Activated CD4-positive, alpha-beta memory T cell treated with anti-CD3 and anti-CD28 coated beads, Interleukin-2, amount 10 ng/mL, durations not matched to agents 7 days and 5 days (primary cell): ENCODE data around the gene NEK1. TPM values are rescaled to one million over a fixed set of nuclear protein-coding genes. Genes with fewer than 3 reads are reported as not detected.

Experiments
- CTCF ChIA-PET: fragments of 350-600 bp; sonication (Branson Sonifier 250); formaldehyde crosslinking; loops from one replicate; lab custom pipeline; 2021; ENCODE audit warnings: antibody characterized with exemption, inconsistent platforms; lab: Charles Lee
- POLR2A ChIA-PET: fragments of 350-600 bp; sonication (Branson Sonifier 250); formaldehyde crosslinking; loops from one replicate; lab custom pipeline; 2021; ENCODE audit warnings: antibody characterized with exemption; lab: Charles Lee
- DNase-seq: peaks from one replicate; pipeline ENCODE4 v3.0.0-alpha.2; 2020
- H3K27ac Mint-ChIP-seq: one replicate; pipeline ENCODE4 v1.8.0; 2021; ENCODE audit warnings: mild to moderate bottlenecking, mixed read lengths
- H3K27me3 Mint-ChIP-seq: one replicate; pipeline ENCODE4 v1.8.0; 2021; ENCODE audit warnings: mixed read lengths
- H3K36me3 Mint-ChIP-seq: one replicate; pipeline ENCODE4 v1.8.0; 2021; ENCODE audit warnings: low read depth, mixed read lengths
- H3K4me1 Mint-ChIP-seq: one replicate; pipeline ENCODE4 v1.8.0; 2021; ENCODE audit warnings: mixed read lengths
- H3K4me3 Mint-ChIP-seq: one replicate; pipeline ENCODE4 v1.8.0; 2021; ENCODE audit warnings: mild to moderate bottlenecking, mixed read lengths
- H3K9me3 Mint-ChIP-seq: one replicate; pipeline ENCODE4 v1.8.0; 2021; ENCODE audit warnings: mixed read lengths
- total RNA-seq, 2 experiments: library from RNA; stranded (reverse); gene quantifications; one replicate each; pipeline ENCODE4 v1.2.3, GENCODE V29; 2021

The NEK1 gene
- total RNA-seq, 2 experiments from 2014 or later: 14.6 to 14.8 TPM

DNA sequence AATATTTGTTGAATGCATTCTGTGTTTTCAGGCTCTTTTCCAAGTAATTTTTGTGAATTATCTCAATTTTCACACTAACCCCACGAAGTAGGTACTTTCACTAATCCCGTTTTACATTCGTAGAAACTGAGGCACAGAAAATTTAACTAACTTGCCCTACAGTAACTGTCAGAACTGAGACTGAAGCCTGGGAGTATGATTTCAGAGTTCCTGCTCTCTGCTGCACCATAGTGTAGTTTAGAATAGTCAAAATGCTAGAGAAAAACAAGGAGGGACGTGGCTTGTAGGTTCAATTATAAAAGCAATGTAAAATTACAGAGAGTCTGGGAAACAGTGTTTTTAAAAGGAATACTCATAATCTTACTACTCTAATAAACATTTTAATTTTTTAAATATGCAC lies 10.2 kb upstream of the NEK1 start:
- ChIA-PET CTCF (interaction anchor here (0.6 to 2.2 kb wide), 3 partner anchors 10 to 54 kb away, joined by 4 to 11 read pairs (median 5); partner anchors contain the start of gene NEK1), POLR2A (interaction anchor here (3.4 to 3.8 kb wide), 2 partner anchors 11 to 38 kb away, joined by 39 to 40 read pairs; partner anchors contain the start of gene NEK1)
- peak overlapping the region; percentile 93 for H3K4me3 Mint-ChIP-seq
- no peaks in the 10 kb centered on the region for H3K27me3 Mint-ChIP-seq
- no peaks in the 10 kb centered on the region for H3K9me3 Mint-ChIP-seq
- DNase-seq: no peak
- H3K36me3 Mint-ChIP-seq: peaks cover 10% of the 10 kb centered on the region
- H3K27ac Mint-ChIP-seq: peak overlapping the region; percentile 84
- peaks cover 45% of the 10 kb centered on the region for H3K4me1 Mint-ChIP-seq

DNA sequence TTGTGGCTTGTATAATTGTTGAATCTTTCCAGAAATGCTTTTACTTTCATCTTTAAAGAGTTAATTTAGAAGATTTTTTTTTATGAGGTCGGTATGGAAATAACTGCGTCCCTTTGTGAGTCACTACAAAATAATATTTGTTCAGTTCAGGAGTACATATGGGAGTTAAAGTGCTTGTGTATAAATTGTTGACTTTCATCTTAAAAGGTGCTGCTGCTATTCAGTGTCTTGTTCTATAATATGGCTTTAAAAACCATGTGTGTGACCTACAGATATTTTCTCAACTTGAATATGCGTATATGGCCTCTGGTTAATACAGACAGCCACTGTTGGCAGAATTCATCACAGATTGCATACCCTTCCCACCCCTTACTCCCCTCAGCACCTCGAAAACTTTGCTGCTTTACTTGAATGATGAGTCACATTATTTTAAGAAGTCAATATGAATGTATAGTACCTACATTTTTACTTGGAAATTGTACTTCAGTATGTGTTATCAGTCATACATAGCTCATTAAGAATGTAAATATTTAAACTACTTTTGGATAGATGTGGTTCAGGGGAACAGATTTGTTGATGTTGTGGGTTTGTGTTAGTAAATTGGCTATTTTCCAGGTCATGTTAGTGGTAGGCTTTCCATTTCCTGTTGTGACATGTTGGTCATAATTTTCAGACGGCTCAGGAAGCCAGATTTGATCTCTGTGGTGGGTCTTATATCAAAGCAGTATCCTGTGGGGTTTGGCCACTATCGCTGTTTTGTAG lies 9.5 kb upstream of the NEK1 start:
- H3K4me3 Mint-ChIP-seq: peak overlapping the region; percentile 93
- DNase-seq: peak; percentile 29
- no peaks in the 10 kb centered on the region for H3K9me3 Mint-ChIP-seq
- peak overlapping the region; percentile 84 for H3K27ac Mint-ChIP-seq
- peaks cover 10% of the 10 kb centered on the region for H3K36me3 Mint-ChIP-seq
- peaks cover 49% of the 10 kb centered on the region for H3K4me1 Mint-ChIP-seq
- no peaks in the 10 kb centered on the region for H3K27me3 Mint-ChIP-seq
- ChIA-PET POLR2A (interaction anchor here (3.4 to 3.8 kb wide), 2 partner anchors 10 to 38 kb away, joined by 39 to 40 read pairs; partner anchors contain the start of gene NEK1), CTCF (interaction anchor here (1.0 to 2.2 kb wide), 2 partner anchors 9 to 37 kb away, joined by 4 to 11 read pairs; partner anchors contain the start of gene NEK1)

DNA sequence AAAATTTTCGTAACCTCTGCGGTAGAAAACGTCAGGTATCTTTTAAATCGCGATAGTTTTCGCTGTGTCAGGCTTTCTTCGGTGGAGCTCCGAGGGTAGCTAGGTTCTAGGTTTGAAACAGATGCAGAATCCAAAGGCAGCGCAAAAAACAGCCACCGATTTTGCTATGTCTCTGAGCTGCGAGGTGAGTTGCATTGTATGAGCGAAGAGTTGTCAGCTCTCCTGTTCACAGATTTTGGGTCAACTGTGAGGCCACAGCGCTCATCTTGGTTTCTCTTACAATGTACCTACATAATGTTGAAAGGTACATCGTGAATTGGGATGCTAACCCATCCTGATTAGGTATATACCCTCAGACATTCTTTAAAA lies 8.5 kb upstream of the NEK1 start:
- Mint-ChIP-seq H3K27ac (peak overlapping the region; percentile 99), H3K36me3 (peaks cover 10% of the 10 kb centered on the region), H3K4me1 (peaks cover 49% of the 10 kb centered on the region), H3K4me3 (peak overlapping the region; percentile 93), H3K9me3 (no peaks in the 10 kb centered on the region), H3K27me3 (no peaks in the 10 kb centered on the region)
- ChIA-PET CTCF (interaction anchor here (1.0 to 2.8 kb wide), 5 partner anchors 8 to 41 kb away, joined by 3 to 11 read pairs (median 4); partner anchors contain the start of gene NEK1), POLR2A (interaction anchor here (0.7 to 3.8 kb wide), 10 partner anchors 9 to 136 kb away, joined by 3 to 40 read pairs (median 4); partner anchors contain the start of genes HPF1 and NEK1)
- DNase-seq: peak; percentile 38

DNA sequence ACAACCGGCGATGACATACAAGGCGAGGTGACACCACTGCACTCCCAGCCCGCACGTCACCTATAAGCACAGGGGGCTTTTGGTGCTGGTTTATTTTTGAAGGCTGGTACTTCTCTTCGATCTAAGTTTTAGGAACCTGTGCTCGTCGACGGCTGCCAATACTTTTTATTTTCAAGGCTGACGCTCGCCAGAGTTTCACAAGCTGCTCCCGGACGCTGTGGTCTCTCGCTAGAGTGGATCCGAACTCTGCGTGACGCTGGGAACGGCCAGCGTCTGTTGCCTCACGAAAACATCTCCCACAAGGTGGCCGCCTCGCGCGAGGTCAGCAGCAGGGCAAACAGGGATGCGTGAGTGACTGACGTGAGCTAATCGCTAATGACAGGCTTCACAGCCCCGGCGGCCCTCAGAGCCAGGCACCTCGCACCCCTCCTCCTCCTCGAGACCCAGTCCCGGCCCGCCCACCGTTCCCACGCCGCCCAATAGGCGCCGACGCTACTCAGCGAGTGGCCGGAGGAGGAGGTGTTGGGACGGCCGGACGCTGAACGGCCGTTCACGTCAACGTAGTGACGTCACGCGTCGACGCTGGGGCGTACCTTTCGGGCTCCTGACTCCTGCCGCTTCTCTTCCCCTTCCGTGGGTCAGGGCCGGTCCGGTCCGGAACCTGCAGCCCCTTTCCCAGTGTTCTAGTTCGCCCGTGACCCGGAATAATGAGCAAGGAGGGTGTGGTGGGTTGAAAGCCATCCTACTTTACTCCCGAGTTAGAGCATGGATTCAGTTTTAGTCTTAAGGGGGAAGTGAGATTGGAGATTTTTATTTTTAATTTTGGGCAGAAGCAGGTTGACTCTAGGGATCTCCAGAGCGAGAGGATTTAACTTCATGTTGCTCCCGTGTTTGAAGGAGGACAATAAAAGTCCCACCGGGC lies 7.8 kb upstream of the NEK1 start, which contains the start of gene CLCN3:
Gene CLCN3 (plus strand): TSS at position 621 of the 922 bp plus-strand sequence. CDS start 15,351 bp downstream, outside the sequence.
- DNase-seq: peak; percentile 91
- H3K4me3 Mint-ChIP-seq: peak within 1 kb of the TSS; percentile 93
- POLR2A ChIA-PET: interaction anchor here (0.7 to 3.8 kb wide), 11 partner anchors 8 to 610 kb away, joined by 3 to 40 read pairs (median 4); partner anchors contain the start of genes CBR4, HPF1 and NEK1
- H3K27me3 Mint-ChIP-seq: no peaks in the 10 kb centered on the region
- CTCF ChIA-PET: interaction anchor here (0.6 to 2.8 kb wide), 12 partner anchors 7 to 126 kb away, joined by 3 to 11 read pairs (median 4); partner anchors contain the start of gene NEK1
- peaks cover 55% of the 10 kb centered on the region for H3K4me1 Mint-ChIP-seq
- H3K9me3 Mint-ChIP-seq: no peaks in the 10 kb centered on the region
- H3K27ac Mint-ChIP-seq: peak within 1 kb of the TSS; percentile 99
- peaks cover 6% of the 10 kb centered on the region for H3K36me3 Mint-ChIP-seq

DNA sequence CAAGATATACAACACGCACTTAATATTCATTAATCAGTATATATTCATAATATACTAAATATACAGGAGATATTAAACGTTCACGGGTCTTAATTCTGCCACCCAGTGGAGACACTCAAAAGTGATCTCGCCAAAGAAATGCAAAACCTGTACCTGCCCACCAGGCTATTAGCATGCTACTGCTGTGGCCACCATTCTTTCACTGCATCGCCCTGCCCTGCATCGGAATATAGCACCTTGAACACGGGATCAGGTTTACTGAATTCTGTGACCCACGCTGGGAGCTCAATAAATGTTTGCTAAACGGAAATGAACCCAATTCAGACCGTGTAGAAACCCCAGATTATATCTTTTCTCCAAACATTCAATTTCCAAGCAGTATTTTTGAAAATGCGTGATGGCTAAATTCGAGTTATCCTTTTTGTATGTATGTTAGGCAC lies 7.2 kb upstream of the NEK1 start:
- CTCF ChIA-PET: interaction anchor here (0.6 to 2.8 kb wide), 11 partner anchors 9 to 136 kb away, joined by 3 to 11 read pairs (median 4); no protein-coding TSS in a partner anchor
- peak overlapping the region; percentile 99 for H3K27ac Mint-ChIP-seq
- peak; percentile 55 for DNase-seq
- H3K36me3 Mint-ChIP-seq: peaks cover 3% of the 10 kb centered on the region
- POLR2A ChIA-PET: interaction anchor here (0.8 to 3.8 kb wide), 7 partner anchors 8 to 609 kb away, joined by 3 to 40 read pairs (median 8); partner anchors contain the start of genes CBR4, HPF1 and NEK1
- H3K4me1 Mint-ChIP-seq: peaks cover 55% of the 10 kb centered on the region
- no peaks in the 10 kb centered on the region for H3K27me3 Mint-ChIP-seq
- peak overlapping the region; percentile 93 for H3K4me3 Mint-ChIP-seq
- no peaks in the 10 kb centered on the region for H3K9me3 Mint-ChIP-seq

DNA sequence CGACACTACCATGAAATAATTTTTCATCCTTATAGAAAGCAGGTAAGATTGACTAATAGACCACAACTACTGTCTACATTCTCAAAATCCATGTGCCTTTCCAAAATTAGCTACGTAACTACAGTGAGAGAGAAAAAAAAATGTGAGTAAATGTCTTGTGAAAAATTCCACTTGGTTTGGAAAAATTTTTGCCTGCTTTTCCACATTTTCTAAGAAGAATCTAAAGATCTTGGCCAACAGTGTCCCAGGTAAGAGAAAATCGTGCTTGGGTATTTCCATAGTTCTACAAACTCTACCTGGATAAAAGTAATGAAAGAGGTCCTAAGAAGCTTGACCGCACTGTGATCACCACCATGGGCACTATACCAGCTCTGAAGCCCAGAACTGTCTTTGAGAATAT lies 6.6 kb upstream of the NEK1 start:
- ChIA-PET CTCF (interaction anchor here (0.7 to 2.8 kb wide), 9 partner anchors 10 to 409 kb away, joined by 3 to 11 read pairs (median 4); no protein-coding TSS in a partner anchor), POLR2A (interaction anchor here (2.1 to 3.8 kb wide), 4 partner anchors 7 to 138 kb away, joined by 8 to 40 read pairs (median 25); partner anchors contain the start of genes HPF1 and NEK1)
- Mint-ChIP-seq H3K9me3 (no peaks in the 10 kb centered on the region), H3K27ac (peak overlapping the region; percentile 99), H3K4me3 (peak overlapping the region; percentile 93), H3K36me3 (peaks cover 3% of the 10 kb centered on the region), H3K27me3 (no peaks in the 10 kb centered on the region), H3K4me1 (peaks cover 55% of the 10 kb centered on the region)
- no peak for DNase-seq

DNA sequence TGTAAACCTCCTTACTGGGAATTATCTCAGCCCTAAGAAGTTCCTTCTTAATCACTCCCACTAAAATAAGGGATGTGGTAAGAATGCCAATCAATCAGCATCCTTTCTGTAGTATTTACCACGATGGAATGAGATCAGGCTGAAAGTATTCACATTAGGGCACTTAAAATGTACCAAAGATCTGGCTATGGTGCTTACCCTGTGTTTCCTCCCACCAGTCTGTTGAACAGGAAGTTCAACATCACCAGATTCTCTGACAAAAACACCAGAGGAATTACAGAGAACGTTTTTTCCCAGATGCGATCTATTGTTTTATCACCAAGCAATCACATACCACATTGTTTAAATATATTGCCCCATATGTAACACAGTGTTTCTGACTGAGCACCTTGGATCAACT lies 5.9 kb upstream of the NEK1 start:
- Mint-ChIP-seq H3K27ac (peak overlapping the region; percentile 99), H3K4me3 (no peak overlapping the region), H3K27me3 (no peaks in the 10 kb centered on the region), H3K36me3 (no peaks in the 10 kb centered on the region), H3K9me3 (no peaks in the 10 kb centered on the region), H3K4me1 (peaks cover 55% of the 10 kb centered on the region)
- no peak for DNase-seq
- ChIA-PET POLR2A (no interaction called here), CTCF (interaction anchor here (0.9 to 2.8 kb wide), 4 partner anchors 10 to 138 kb away, joined by 3 to 11 read pairs (median 4); no protein-coding TSS in a partner anchor)

DNA sequence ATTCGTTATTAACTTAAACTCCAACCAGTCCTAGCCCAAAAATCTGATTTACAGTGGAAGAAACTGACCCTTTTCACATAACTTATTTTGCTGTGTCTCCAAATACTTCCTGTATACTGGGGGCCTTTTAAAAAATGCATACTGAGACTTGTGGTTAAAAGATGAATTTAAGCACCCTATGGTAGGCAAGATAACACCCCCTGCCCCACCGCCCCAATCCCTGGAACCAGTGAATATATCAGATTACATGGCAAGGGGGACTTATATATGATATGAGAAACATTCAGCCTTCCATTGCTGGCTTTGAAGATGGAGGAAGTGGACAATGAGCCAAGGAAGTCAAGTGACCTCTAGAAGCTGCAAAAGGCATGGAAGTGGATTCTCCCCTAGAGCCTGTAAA lies 4.9 kb upstream of the NEK1 start:
- no peaks in the 10 kb centered on the region for H3K27me3 Mint-ChIP-seq
- no peak for DNase-seq
- H3K27ac Mint-ChIP-seq: no peak overlapping the region
- no peaks in the 10 kb centered on the region for H3K36me3 Mint-ChIP-seq
- peaks cover 49% of the 10 kb centered on the region for H3K4me1 Mint-ChIP-seq
- ChIA-PET POLR2A (no interaction called here), CTCF (interaction anchor here (0.6 to 0.7 kb wide), 2 partner anchors 112 to 192 kb away, joined by 3 to 4 read pairs; no protein-coding TSS in a partner anchor)
- H3K4me3 Mint-ChIP-seq: no peak overlapping the region
- no peaks in the 10 kb centered on the region for H3K9me3 Mint-ChIP-seq

DNA sequence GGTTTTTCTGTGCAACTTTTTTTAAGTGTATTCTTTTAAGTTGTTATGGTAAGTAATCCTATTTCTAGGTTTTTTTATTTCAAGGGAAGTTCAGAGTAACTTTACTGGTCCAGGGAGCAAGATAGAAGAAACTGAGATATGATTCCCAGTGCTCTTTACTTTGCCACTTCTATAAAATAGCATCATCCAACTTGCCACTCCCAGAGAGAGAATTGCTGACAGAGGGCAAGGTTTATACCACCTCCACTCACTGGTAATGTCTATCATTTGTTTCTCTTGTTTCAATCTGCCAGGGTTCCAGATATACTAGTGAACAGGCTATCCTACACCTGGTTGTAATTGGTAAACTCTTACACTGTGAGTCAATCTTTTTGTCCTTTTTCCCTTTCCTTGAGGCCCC lies 4.5 kb upstream of the NEK1 start:
- peaks cover 46% of the 10 kb centered on the region for H3K4me1 Mint-ChIP-seq
- no peaks in the 10 kb centered on the region for H3K9me3 Mint-ChIP-seq
- H3K27me3 Mint-ChIP-seq: no peaks in the 10 kb centered on the region
- H3K4me3 Mint-ChIP-seq: no peak overlapping the region
- ChIA-PET CTCF (interaction anchor here (0.6 to 0.7 kb wide), 2 partner anchors 112 to 192 kb away, joined by 3 to 4 read pairs; no protein-coding TSS in a partner anchor), POLR2A (interaction anchor here (1.7 kb wide), 1 partner anchor 11 kb away, joined by 4 read pairs; no protein-coding TSS in a partner anchor)
- no peak overlapping the region for H3K27ac Mint-ChIP-seq
- DNase-seq: no peak
- H3K36me3 Mint-ChIP-seq: no peaks in the 10 kb centered on the region

DNA sequence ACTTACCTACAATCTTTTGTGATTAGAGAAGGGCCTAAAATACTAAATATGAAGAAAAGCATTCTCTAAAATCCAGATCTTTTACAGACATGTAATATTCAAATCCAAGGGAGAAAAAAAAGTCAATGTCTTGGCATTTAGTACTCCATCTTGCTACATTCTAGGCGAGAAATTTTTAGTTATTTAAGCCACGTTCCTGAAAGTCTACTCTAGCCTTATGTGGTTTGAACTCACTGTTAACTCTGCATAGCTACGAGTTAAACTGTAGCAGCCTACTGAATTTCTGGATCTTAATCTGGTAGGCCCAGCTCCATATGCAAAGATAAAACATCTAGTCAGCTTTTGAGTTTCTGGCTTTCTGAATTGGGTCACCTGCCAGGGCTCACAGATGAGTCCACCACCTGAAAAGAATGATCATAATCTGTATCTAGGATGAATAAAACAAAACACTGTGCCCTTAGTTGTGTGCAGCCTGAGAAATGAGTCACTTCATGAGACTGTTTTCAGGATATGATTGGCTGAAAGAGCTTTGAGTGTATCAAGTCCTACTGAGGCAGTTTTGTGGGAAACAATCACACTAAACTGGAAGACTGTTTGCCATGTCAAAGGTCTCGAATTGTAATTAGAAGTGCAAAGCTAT lies 3.2 kb upstream of the NEK1 start:
- POLR2A ChIA-PET: interaction anchor here (1.2 to 1.7 kb wide), 3 partner anchors 10 to 205 kb away, joined by 3 to 4 read pairs (median 3); partner anchors contain the start of gene HPF1

More for the DNA sequence above, 3.2 kb upstream of the NEK1 start:
- peaks cover 4% of the 10 kb centered on the region for H3K36me3 Mint-ChIP-seq
- H3K9me3 Mint-ChIP-seq: no peaks in the 10 kb centered on the region
- CTCF ChIA-PET: interaction anchor here (0.9 to 1.3 kb wide), 2 partner anchors 9 to 10 kb away, joined by 3 to 5 read pairs; no protein-coding TSS in a partner anchor
- no peaks in the 10 kb centered on the region for H3K27me3 Mint-ChIP-seq
- no peak overlapping the region for H3K4me3 Mint-ChIP-seq
- peak overlapping the region; percentile 42 for H3K27ac Mint-ChIP-seq
- no peak for DNase-seq
- H3K4me1 Mint-ChIP-seq: peaks cover 55% of the 10 kb centered on the region
